Activated naive CD8-positive, alpha-beta T cell (primary cell): ENCODE measurements around the gene ASIC5.
"Not testable (repeated sequence)": the region's sequence is repeated elsewhere in the genome, so short reads cannot be mapped to it uniquely, and the experiment has no call there.

Experiments used
- H3K27ac Mint-ChIP-seq: one replicate; pipeline ENCODE4 v1.8.0; 2021; ENCODE audit warnings: mixed read lengths
- H3K27me3 Mint-ChIP-seq: one replicate; pipeline ENCODE4 v1.8.0; 2021; ENCODE audit warnings: mixed read lengths
- H3K36me3 Mint-ChIP-seq: one replicate; pipeline ENCODE4 v1.8.0; 2021; ENCODE audit warnings: mixed read lengths
- H3K4me1 Mint-ChIP-seq: one replicate; pipeline ENCODE4 v1.8.0; 2021; ENCODE audit warnings: low read depth, mixed read lengths
- H3K4me3 Mint-ChIP-seq: one replicate; pipeline ENCODE4 v1.8.0; 2021; ENCODE audit warnings: mild to moderate bottlenecking, mixed read lengths
- H3K9me3 Mint-ChIP-seq: one replicate; pipeline ENCODE4 v1.8.0; 2021; ENCODE audit warnings: low read depth, mixed read lengths

ASIC5 gene

GRCh38 chr4:155799794-155800123, 66.3 kb downstream of the ASIC5 start:
- H3K9me3 Mint-ChIP-seq = no peaks in the 10 kb centered on the region
- peaks cover 1% of the 10 kb centered on the region for H3K27me3 Mint-ChIP-seq
- H3K4me1 Mint-ChIP-seq = no peaks in the 10 kb centered on the region
- H3K4me3 Mint-ChIP-seq = no peak overlapping the region
- H3K27ac Mint-ChIP-seq = no peak overlapping the region
- H3K36me3 Mint-ChIP-seq = no peaks in the 10 kb centered on the region

DNA sequence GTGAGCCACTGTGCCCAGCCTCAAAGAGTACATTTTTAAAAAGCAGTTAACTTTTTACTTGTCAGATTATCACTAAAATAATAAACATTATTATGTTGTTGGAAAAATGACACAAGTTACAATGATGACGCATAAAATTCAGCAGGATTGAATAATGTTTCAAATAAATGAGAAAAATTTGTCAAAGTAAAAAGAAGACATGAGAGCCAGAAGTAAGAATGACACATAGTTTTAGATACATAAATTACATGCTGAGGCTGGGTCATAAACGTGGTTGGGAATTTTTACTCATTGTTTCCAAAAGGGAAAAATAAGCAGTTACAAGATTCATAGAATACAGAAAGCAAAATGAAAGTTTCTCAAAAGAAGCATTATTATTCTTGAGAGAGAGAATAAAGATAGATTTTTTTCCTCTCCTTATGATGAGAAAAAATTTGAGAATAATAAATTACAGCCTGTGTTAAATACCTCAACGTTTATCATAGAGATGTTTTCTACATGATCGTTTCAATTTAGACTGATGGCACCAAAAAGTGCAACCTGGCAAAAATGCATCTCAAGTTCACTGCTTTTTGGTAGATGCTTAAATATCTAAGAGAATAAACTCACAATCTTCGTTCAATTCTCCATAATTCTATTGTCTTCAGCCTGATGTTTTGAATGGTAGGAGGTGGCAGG, 66.8 kb downstream of the ASIC5 start:
- Mint-ChIP-seq H3K4me3 (no peak overlapping the region), H3K36me3 (no peaks in the 10 kb centered on the region), H3K27me3 (peaks cover 1% of the 10 kb centered on the region), H3K4me1 (no peaks in the 10 kb centered on the region), H3K9me3 (no peaks in the 10 kb centered on the region), H3K27ac (no peak overlapping the region)

DNA sequence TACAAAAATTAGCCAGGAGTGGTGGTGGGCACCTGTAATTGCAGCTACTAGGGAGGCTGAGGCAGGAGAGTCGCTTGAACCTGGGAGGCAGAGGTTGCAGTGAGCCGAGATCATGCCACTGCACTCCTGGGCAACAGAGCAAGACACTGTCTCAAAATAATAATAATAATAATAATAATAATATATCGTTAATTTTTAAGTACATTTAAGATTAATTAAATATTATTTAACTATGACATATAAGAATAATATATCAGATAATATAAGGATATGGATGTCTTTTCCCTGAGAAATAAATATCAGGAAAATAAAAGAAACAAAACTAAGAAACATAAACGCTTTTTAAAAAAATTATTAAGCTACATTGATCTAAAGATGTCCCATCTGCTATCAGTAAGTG, 68.5 kb downstream of the ASIC5 start:
- H3K4me3 Mint-ChIP-seq, H3K4me1 Mint-ChIP-seq, H3K27me3 Mint-ChIP-seq, H3K9me3 Mint-ChIP-seq, H3K27ac Mint-ChIP-seq, H3K36me3 Mint-ChIP-seq: not testable (repeated sequence)

DNA sequence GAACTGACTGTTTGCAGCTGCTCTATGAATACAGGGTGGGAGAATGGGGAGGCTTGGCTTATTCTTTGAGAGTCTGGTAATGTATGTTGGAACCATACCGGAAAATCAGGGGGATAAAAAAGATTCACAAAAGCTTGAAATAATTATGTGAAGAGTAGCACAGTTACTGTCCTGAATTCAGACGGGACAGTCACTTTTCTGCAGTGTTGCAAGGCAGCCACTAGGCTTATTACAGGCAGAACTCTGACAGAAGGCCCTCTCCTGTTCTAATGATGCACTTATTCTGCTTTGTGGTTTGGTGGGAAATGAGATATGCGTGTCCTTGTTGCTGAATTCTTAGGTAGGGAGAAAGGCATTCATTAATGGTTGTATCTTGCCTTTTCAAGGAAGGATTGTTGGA, 70.1 kb downstream of the ASIC5 start:
- Mint-ChIP-seq H3K27ac (no peak overlapping the region), H3K27me3 (peaks cover 1% of the 10 kb centered on the region), H3K36me3 (no peaks in the 10 kb centered on the region), H3K4me1 (no peaks in the 10 kb centered on the region), H3K9me3 (no peaks in the 10 kb centered on the region), H3K4me3 (no peak overlapping the region)

GRCh38 chr4:155794589-155795236, 71.4 kb downstream of the ASIC5 start:
- Mint-ChIP-seq H3K27ac (no peak overlapping the region), H3K36me3 (no peaks in the 10 kb centered on the region), H3K9me3 (no peaks in the 10 kb centered on the region), H3K27me3 (peaks cover 1% of the 10 kb centered on the region), H3K4me1 (no peaks in the 10 kb centered on the region), H3K4me3 (no peak overlapping the region)

- no peak overlapping the region for H3K4me3 Mint-ChIP-seq
- H3K36me3 Mint-ChIP-seq = peaks cover 2% of the 10 kb centered on the region
- H3K4me1 Mint-ChIP-seq = no peaks in the 10 kb centered on the region
- peaks cover 9% of the 10 kb centered on the region for H3K27me3 Mint-ChIP-seq
- no peaks in the 10 kb centered on the region for H3K9me3 Mint-ChIP-seq
- H3K27ac Mint-ChIP-seq = no peak overlapping the region
Observed at GRCh38 chr4:155789982-155790381, 76.1 kb downstream of the ASIC5 start.

DNA sequence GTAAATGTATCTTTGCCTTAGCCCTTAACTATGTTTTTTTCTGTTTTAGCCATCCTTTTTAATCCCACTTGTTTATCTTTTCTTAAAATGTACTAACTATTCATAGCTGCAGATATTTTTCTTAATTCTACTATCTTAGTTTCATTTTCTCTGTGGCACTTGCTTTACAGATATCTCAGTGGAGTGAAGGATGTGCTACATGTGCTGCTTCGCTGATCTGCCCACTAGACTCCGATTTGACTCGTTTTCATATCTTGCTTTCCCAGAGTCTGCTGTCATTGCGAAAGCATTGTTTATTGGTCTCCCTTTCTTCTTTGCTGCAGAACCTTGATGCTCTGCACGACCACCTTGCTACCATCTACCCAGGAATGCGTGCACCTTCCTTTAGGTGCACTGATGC, 76.7 kb downstream of the ASIC5 start:
- Mint-ChIP-seq H3K4me1 (no peaks in the 10 kb centered on the region), H3K27ac (no peak overlapping the region), H3K36me3 (peaks cover 2% of the 10 kb centered on the region), H3K4me3 (no peak overlapping the region), H3K9me3 (no peaks in the 10 kb centered on the region), H3K27me3 (peaks cover 9% of the 10 kb centered on the region)

- Mint-ChIP-seq H3K4me3 (no peak overlapping the region), H3K27ac (no peak overlapping the region), H3K27me3 (peaks cover 11% of the 10 kb centered on the region), H3K4me1 (no peaks in the 10 kb centered on the region), H3K36me3 (peaks cover 2% of the 10 kb centered on the region), H3K9me3 (no peaks in the 10 kb centered on the region)
Observed at GRCh38 chr4:155787113-155787710, 78.9 kb downstream of the ASIC5 start.

GRCh38 chr4:155785828-155786227, 80.2 kb downstream of the ASIC5 start:
- H3K9me3 Mint-ChIP-seq = no peaks in the 10 kb centered on the region
- H3K4me1 Mint-ChIP-seq = no peaks in the 10 kb centered on the region
- peaks cover 11% of the 10 kb centered on the region for H3K27me3 Mint-ChIP-seq
- H3K36me3 Mint-ChIP-seq = peaks cover 2% of the 10 kb centered on the region
- no peak overlapping the region for H3K27ac Mint-ChIP-seq
- H3K4me3 Mint-ChIP-seq = no peak overlapping the region

DNA sequence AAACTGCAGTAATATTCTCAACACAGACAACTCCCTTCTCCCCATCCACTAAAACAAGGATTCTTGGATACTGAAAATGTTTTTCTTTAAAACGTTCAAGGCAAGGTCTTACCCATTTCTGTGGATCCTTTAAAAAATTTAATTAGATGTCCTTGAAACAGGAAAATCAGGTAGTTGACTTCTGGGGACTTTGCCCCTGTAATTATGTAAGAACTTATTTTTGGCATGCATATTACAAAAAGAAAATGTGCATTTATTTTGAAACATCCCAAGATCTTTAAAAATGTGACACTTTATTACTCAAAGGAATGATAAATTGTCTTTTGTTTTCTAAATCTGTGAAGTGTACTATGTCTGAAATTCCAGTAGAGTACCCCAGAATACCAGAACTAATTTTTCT, 81.4 kb downstream of the ASIC5 start:
- peaks cover 13% of the 10 kb centered on the region for H3K27me3 Mint-ChIP-seq
- H3K27ac Mint-ChIP-seq = no peak overlapping the region
- no peak overlapping the region for H3K4me3 Mint-ChIP-seq
- H3K36me3 Mint-ChIP-seq = peaks cover 2% of the 10 kb centered on the region
- no peaks in the 10 kb centered on the region for H3K4me1 Mint-ChIP-seq
- no peaks in the 10 kb centered on the region for H3K9me3 Mint-ChIP-seq

DNA sequence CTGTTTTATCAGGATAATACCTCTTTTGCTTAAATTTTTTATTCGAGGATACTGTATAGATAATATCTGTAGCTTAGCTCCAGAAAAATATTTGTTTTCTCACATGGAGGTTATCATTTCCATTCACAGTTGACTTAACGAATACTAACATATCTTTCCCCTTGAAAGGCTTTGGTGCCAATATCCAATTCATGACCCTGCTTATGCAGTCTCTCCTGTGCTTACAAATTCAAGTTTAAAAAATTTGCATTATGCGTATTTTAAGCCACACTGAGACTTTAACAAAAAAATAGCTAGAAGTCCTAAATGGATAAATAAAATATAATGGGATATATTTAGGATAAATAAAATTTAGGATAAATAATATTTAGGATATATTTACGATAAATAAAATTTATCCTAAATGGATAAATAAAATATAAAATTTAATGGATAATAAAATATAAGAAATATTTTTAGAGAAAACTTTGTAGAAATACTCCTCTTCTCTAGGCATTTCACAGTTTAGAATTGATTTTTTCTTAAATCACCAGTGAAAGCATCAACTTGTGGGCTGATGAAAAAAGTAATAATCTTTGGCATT, 84.7 kb downstream of the ASIC5 start:
- Mint-ChIP-seq H3K4me1 (no peaks in the 10 kb centered on the region), H3K36me3 (no peaks in the 10 kb centered on the region), H3K9me3 (no peaks in the 10 kb centered on the region), H3K27ac (no peak overlapping the region), H3K4me3 (no peak overlapping the region), H3K27me3 (peaks cover 4% of the 10 kb centered on the region)

DNA sequence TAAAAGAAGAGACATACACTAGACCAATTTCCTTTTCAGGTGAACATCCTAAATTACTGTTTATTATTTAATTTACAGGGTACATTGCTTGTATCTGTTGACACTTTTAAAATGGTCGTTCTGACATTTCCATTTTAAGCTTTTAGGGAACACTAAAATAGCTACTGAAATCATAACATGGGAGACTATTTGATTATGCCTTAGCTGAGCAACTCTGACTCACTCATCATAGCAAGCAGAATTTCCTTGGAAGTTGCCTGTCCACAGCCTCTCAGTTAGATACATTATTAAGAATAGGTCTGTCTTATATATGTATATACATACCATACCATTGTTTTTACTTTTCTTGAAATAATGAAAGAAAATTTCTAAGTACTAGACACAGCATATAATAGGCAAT, 85.3 kb downstream of the ASIC5 start:
- no peaks in the 10 kb centered on the region for H3K4me1 Mint-ChIP-seq
- no peak overlapping the region for H3K27ac Mint-ChIP-seq
- H3K4me3 Mint-ChIP-seq = no peak overlapping the region
- peaks cover 4% of the 10 kb centered on the region for H3K27me3 Mint-ChIP-seq
- no peaks in the 10 kb centered on the region for H3K36me3 Mint-ChIP-seq
- no peaks in the 10 kb centered on the region for H3K9me3 Mint-ChIP-seq
